GM23248 (cell line): ENCODE results near the gene AOC3. TPM values are rescaled to one million over a fixed set of nuclear protein-coding genes. Genes with fewer than 3 reads are reported as not detected.

Experiments used
- DNase-seq: peaks from one replicate; pipeline ENCODE4 v3.0.0-alpha.2; 2015
- H2AFZ ChIP-seq: fragments of 200-600 bp; sonication (generic); 2 replicates; pipeline ENCODE4 v1.6.1; 2016; ENCODE audit warnings: antibody characterized with exemption
- H3F3A ChIP-seq: fragments of 200-600 bp; sonication (generic); 2 replicates; pipeline ENCODE4 v1.6.1; 2016; ENCODE audit warnings: mild to moderate bottlenecking, antibody characterized with exemption, mixed run types; ENCODE audit not compliant: insufficient read depth
- H3K27ac ChIP-seq: fragments of 200-600 bp; sonication (generic); 2 replicates; pipeline ENCODE4 v1.5.1; 2016; ENCODE audit warnings: mild to moderate bottlenecking
- H3K27me3 ChIP-seq: fragments of 200-600 bp; sonication (generic); replicated peaks from 2 replicates; pipeline ENCODE4 v1.6.1; 2016; ENCODE audit warnings: mild to moderate bottlenecking; ENCODE audit not compliant: insufficient read depth
- H3K36me3 ChIP-seq: fragments of 200-600 bp; sonication (generic); 2 replicates; pipeline ENCODE4 v1.6.1; 2016; ENCODE audit warnings: low read depth, mild to moderate bottlenecking
- H3K4me1 ChIP-seq: fragments of 200-600 bp; sonication (generic); 2 replicates; pipeline ENCODE4 v1.6.1; 2016; ENCODE audit warnings: mild to moderate bottlenecking; ENCODE audit not compliant: insufficient read depth
- H3K4me2 ChIP-seq: fragments of 200-600 bp; sonication (generic); one replicate; pipeline ENCODE4 v1.6.1; 2016; ENCODE audit warnings: mild to moderate bottlenecking; ENCODE audit not compliant: unreplicated experiment
- H3K4me3 ChIP-seq: fragments of 200-600 bp; sonication (generic); 2 replicates; pipeline ENCODE4 v1.5.1; 2016; ENCODE audit warnings: mild to moderate bottlenecking
- H3K79me2 ChIP-seq: fragments of 200-600 bp; sonication (generic); 2 replicates; pipeline ENCODE4 v1.6.1; 2016; ENCODE audit warnings: mild to moderate bottlenecking; ENCODE audit not compliant: insufficient read depth
- H3K9ac ChIP-seq: fragments of 200-600 bp; sonication (generic); 2 replicates; pipeline ENCODE4 v1.6.1; 2016; ENCODE audit warnings: mild to moderate bottlenecking
- H3K9me2 ChIP-seq: fragments of 200-600 bp; sonication (generic); 2 replicates; pipeline ENCODE4 v1.6.1; 2016; ENCODE audit warnings: mixed run types, mild to moderate bottlenecking, moderate library complexity; ENCODE audit not compliant: insufficient read depth
- H3K9me3 ChIP-seq: fragments of 200-600 bp; sonication (generic); one replicate; pipeline ENCODE4 v1.6.1; 2017; ENCODE audit warnings: low read depth
- H4K20me1 ChIP-seq: fragments of 200-600 bp; sonication (generic); 2 replicates; pipeline ENCODE4 v1.6.0; 2016; ENCODE audit not compliant: insufficient read depth
- EZH2 ChIP-seq: fragments of 200-600 bp; sonication (generic); IDR thresholded peaks from 2 replicates; pipeline ENCODE4 v1.6.1; 2018; ENCODE audit warnings: antibody characterized with exemption, mild to moderate bottlenecking; ENCODE audit not compliant: insufficient read depth, poor library complexity, severe bottlenecking
- EZH2phosphoT487 ChIP-seq: fragments of 200-600 bp; sonication (generic); IDR thresholded peaks from 2 replicates; pipeline ENCODE4 v1.6.1; 2018; ENCODE audit warnings: antibody characterized with exemption, moderate library complexity, mild to moderate bottlenecking, low read depth; ENCODE audit not compliant: insufficient read depth
- WGBS, 2 experiments: methylation state at CpG; one replicate each; pipeline ENCODE4 v1.1.6; 2015 to 2017; ENCODE audit warnings: low lambda C conversion rate in 2 of 2, low coverage in 1 of 2; ENCODE audit errors: missing lambda C conversion rate in 2 of 2; 5-methylcytosine and 5-hydroxymethylcytosine counted together
- in situ Hi-C: fragments of 300-500 bp; cut with MboI; formaldehyde crosslinking; loops from 2 replicates; pipeline ENCODE4 v1.15.0; 2020
- polyA plus RNA-seq: library from polyadenylated mRNA; unstranded; fragments of >200 nt; fragmentation: Nextera tagmentation; extraction: Ambion mirVana; gene quantifications from 2 replicates; pipeline ENCODE4 v1.2.1, GENCODE V29; 2016
- total RNA-seq: library from RNA; depleted of rRNA; stranded (reverse); fragments of >200 nt; shearing (Covaris generic); gene quantifications from 2 replicates; pipeline ENCODE4 v1.2.3, GENCODE V29; 2014

Gene AOC3
- total and polyA plus RNA-seq, 2 experiments from 2014 or later, result 0.05 TPM; not detected in 1

- H3K36me3 ChIP-seq, result peaks cover 53% of the 10 kb centered on the region
- DNase-seq, result peak; percentile 82
- H3K27me3 ChIP-seq, result no peaks in the 10 kb centered on the region
These were observed 31.0 kb upstream of the AOC3 start for GRCh38 chr17:42819939-42820535.

GRCh38 chr17:42821176-42821575 lies 29.8 kb upstream of the AOC3 start:
- in situ Hi-C loops, result no loop called here
- WGBS, 2 experiments, result 88 to 91% methylated on average over 7 of the region's 7 CpGs

More at GRCh38 chr17:42819939-42820535, 31.0 kb upstream of the AOC3 start:
- Histone ChIP-seq H3K4me2 (no peak overlapping the region), H4K20me1 (no peaks in the 10 kb centered on the region), H3K9ac (no peak overlapping the region), H3K27ac (no peak overlapping the region), H3F3A (peaks cover 51% of the 10 kb centered on the region), H3K4me3 (no peak overlapping the region), H3K4me1 (peaks cover 32% of the 10 kb centered on the region), H3K9me3 (no peaks in the 10 kb centered on the region), H3K9me2 (no peaks in the 10 kb centered on the region), H3K79me2 (peaks cover 53% of the 10 kb centered on the region), H2AFZ (no peak overlapping the region)
- in situ Hi-C loops, result no loop called here
- no peak for TF ChIP-seq EZH2
- TF ChIP-seq EZH2phosphoT487, result no peak
- 3 to 5% methylated on average over 2 of the region's 2 CpGs for WGBS, 2 experiments

GRCh38 chr17:42827472-42827871 lies 23.5 kb upstream of the AOC3 start:
- no peak for TF ChIP-seq EZH2phosphoT487
- TF ChIP-seq EZH2, result no peak
- H3K4me3 ChIP-seq, result no peak overlapping the region
- no peaks in the 10 kb centered on the region for H3K27me3 ChIP-seq
- no peak overlapping the region for H2AFZ ChIP-seq
- no peak overlapping the region for H3K4me2 ChIP-seq
- in situ Hi-C loops, result no loop called here
- peaks cover 21% of the 10 kb centered on the region for H3K79me2 ChIP-seq
- no peak overlapping the region for H3K9ac ChIP-seq
- H3K4me1 ChIP-seq, result peaks cover 10% of the 10 kb centered on the region
- no peaks in the 10 kb centered on the region for H3F3A ChIP-seq
- H3K27ac ChIP-seq, result no peak overlapping the region
- H4K20me1 ChIP-seq, result no peaks in the 10 kb centered on the region
- DNase-seq, result no peak
- H3K9me2 ChIP-seq, result no peaks in the 10 kb centered on the region
- 80 to 93% methylated on average over 1 of the region's 1 CpG for WGBS, 2 experiments
- H3K36me3 ChIP-seq, result no peaks in the 10 kb centered on the region
- H3K9me3 ChIP-seq, result no peaks in the 10 kb centered on the region

More at GRCh38 chr17:42821176-42821575, 29.8 kb upstream of the AOC3 start:
- H3K27me3 ChIP-seq, result no peaks in the 10 kb centered on the region
- no peak overlapping the region for H3K27ac ChIP-seq
- H3K9ac ChIP-seq, result no peak overlapping the region
- TF ChIP-seq EZH2, result no peak
- no peak for TF ChIP-seq EZH2phosphoT487
- no peaks in the 10 kb centered on the region for H3K9me3 ChIP-seq
- H3K79me2 ChIP-seq, result peaks cover 53% of the 10 kb centered on the region
- H3F3A ChIP-seq, result peaks cover 40% of the 10 kb centered on the region
- no peak for DNase-seq
- no peaks in the 10 kb centered on the region for H3K9me2 ChIP-seq
- no peaks in the 10 kb centered on the region for H4K20me1 ChIP-seq
- H3K36me3 ChIP-seq, result peaks cover 43% of the 10 kb centered on the region
- H3K4me1 ChIP-seq, result peaks cover 25% of the 10 kb centered on the region
- no peak overlapping the region for H3K4me3 ChIP-seq
- no peak overlapping the region for H2AFZ ChIP-seq
- H3K4me2 ChIP-seq, result no peak overlapping the region

- no peaks in the 10 kb centered on the region for H4K20me1 ChIP-seq
- TF ChIP-seq EZH2phosphoT487 (no peak), EZH2 (no peak)
- DNase-seq, result no peak
These were observed 20.0 kb upstream of the AOC3 start for GRCh38 chr17:42830971-42831370.

More at GRCh38 chr17:42830971-42831370, 20.0 kb upstream of the AOC3 start:
- Histone ChIP-seq H3K4me2 (no peak overlapping the region), H3K36me3 (no peaks in the 10 kb centered on the region), H2AFZ (no peak overlapping the region), H3K9me2 (no peaks in the 10 kb centered on the region), H3K4me3 (no peak overlapping the region), H3K9ac (no peak overlapping the region), H3K4me1 (peaks cover 17% of the 10 kb centered on the region), H3K27ac (no peak overlapping the region), H3K27me3 (no peaks in the 10 kb centered on the region), H3K79me2 (peaks cover 38% of the 10 kb centered on the region), H3F3A (no peaks in the 10 kb centered on the region), H3K9me3 (no peaks in the 10 kb centered on the region)
- in situ Hi-C loops, result no loop called here
